Activated CD4-positive, alpha-beta memory T cell treated with anti-CD3 and anti-CD28 coated beads, Interleukin-2, amount 10 ng/mL, durations not matched to agents 7 days and 5 days (primary cell): ENCODE results near the gene NSMCE1. TPM values are rescaled to one million over a fixed set of nuclear protein-coding genes. Genes with fewer than 3 reads are reported as not detected.
A peak's percentile ranks its signal among the peaks of the same experiment; 100 is the strongest.

Experiments used
- CTCF ChIA-PET: fragments of 350-600 bp; sonication (Branson Sonifier 250); formaldehyde crosslinking; loops from one replicate; lab custom pipeline; 2021; ENCODE audit warnings: antibody characterized with exemption, inconsistent platforms; lab: Charles Lee
- POLR2A ChIA-PET: fragments of 350-600 bp; sonication (Branson Sonifier 250); formaldehyde crosslinking; loops from one replicate; lab custom pipeline; 2021; ENCODE audit warnings: antibody characterized with exemption; lab: Charles Lee
- DNase-seq: peaks from one replicate; pipeline ENCODE4 v3.0.0-alpha.2; 2020
- H3K27ac Mint-ChIP-seq: one replicate; pipeline ENCODE4 v1.8.0; 2021; ENCODE audit warnings: mild to moderate bottlenecking, mixed read lengths
- H3K27me3 Mint-ChIP-seq: one replicate; pipeline ENCODE4 v1.8.0; 2021; ENCODE audit warnings: mixed read lengths
- H3K36me3 Mint-ChIP-seq: one replicate; pipeline ENCODE4 v1.8.0; 2021; ENCODE audit warnings: low read depth, mixed read lengths
- H3K4me1 Mint-ChIP-seq: one replicate; pipeline ENCODE4 v1.8.0; 2021; ENCODE audit warnings: mixed read lengths
- H3K4me3 Mint-ChIP-seq: one replicate; pipeline ENCODE4 v1.8.0; 2021; ENCODE audit warnings: mild to moderate bottlenecking, mixed read lengths
- H3K9me3 Mint-ChIP-seq: one replicate; pipeline ENCODE4 v1.8.0; 2021; ENCODE audit warnings: mixed read lengths
- total RNA-seq, 2 experiments: library from RNA; stranded (reverse); gene quantifications; one replicate each; pipeline ENCODE4 v1.2.3, GENCODE V29; 2021

NSMCE1 gene
- total RNA-seq, 2 experiments from 2014 or later, result 100 to 106 TPM

- H3K4me3 Mint-ChIP-seq, result peak overlapping the region; percentile 3
- CTCF ChIA-PET, result interaction anchor here (1.2 kb wide), 3 partner anchors 8 to 135 kb away, joined by 3 to 4 read pairs (median 4); no protein-coding TSS in a partner anchor
- H3K36me3 Mint-ChIP-seq, result peaks cover 28% of the 10 kb centered on the region
- no peak overlapping the region for H3K27ac Mint-ChIP-seq
- DNase-seq, result no peak
- H3K9me3 Mint-ChIP-seq, result peaks cover 2% of the 10 kb centered on the region
- POLR2A ChIA-PET, result interaction anchor here (0.6 to 3.1 kb wide), 11 partner anchors 16 to 153 kb away, joined by 3 to 16 read pairs (median 3); no protein-coding TSS in a partner anchor
- peaks cover 28% of the 10 kb centered on the region for H3K4me1 Mint-ChIP-seq
- peaks cover 10% of the 10 kb centered on the region for H3K27me3 Mint-ChIP-seq
These were observed 43.3 kb upstream of the NSMCE1 start for GRCh38 chr16:27311897-27312303.

- no peak for DNase-seq
- ChIA-PET CTCF (no interaction called here), POLR2A (interaction anchor here (0.6 to 3.1 kb wide), 7 partner anchors 15 to 76 kb away, joined by 3 to 16 read pairs (median 3); no protein-coding TSS in a partner anchor)
- peaks cover 27% of the 10 kb centered on the region for H3K36me3 Mint-ChIP-seq
- H3K27me3 Mint-ChIP-seq, result peaks cover 10% of the 10 kb centered on the region
- no peak overlapping the region for H3K4me3 Mint-ChIP-seq
- H3K27ac Mint-ChIP-seq, result no peak overlapping the region
- H3K9me3 Mint-ChIP-seq, result peaks cover 6% of the 10 kb centered on the region
- peaks cover 26% of the 10 kb centered on the region for H3K4me1 Mint-ChIP-seq
These were observed 42.9 kb upstream of the NSMCE1 start for GRCh38 chr16:27311448-27311830.

GRCh38 chr16:27310576-27311447 lies 42.2 kb upstream of the NSMCE1 start:
- H3K4me3 Mint-ChIP-seq, result no peak overlapping the region
- peaks cover 11% of the 10 kb centered on the region for H3K9me3 Mint-ChIP-seq
- DNase-seq, result no peak
- ChIA-PET CTCF (interaction anchor here (1.0 kb wide), 1 partner anchor 75 kb away, joined by 4 read pairs; no protein-coding TSS in a partner anchor), POLR2A (interaction anchor here (0.6 to 3.1 kb wide), 6 partner anchors 14 to 76 kb away, joined by 3 to 16 read pairs (median 3); no protein-coding TSS in a partner anchor)
- H3K27me3 Mint-ChIP-seq, result peaks cover 10% of the 10 kb centered on the region
- peaks cover 25% of the 10 kb centered on the region for H3K4me1 Mint-ChIP-seq
- H3K36me3 Mint-ChIP-seq, result peaks cover 25% of the 10 kb centered on the region
- H3K27ac Mint-ChIP-seq, result no peak overlapping the region

- POLR2A ChIA-PET, result no interaction called here
- no peak for DNase-seq
- no peak overlapping the region for H3K27ac Mint-ChIP-seq
- peaks cover 16% of the 10 kb centered on the region for H3K9me3 Mint-ChIP-seq
- H3K27me3 Mint-ChIP-seq, result peaks cover 10% of the 10 kb centered on the region
- H3K4me3 Mint-ChIP-seq, result no peak overlapping the region
- H3K36me3 Mint-ChIP-seq, result peaks cover 13% of the 10 kb centered on the region
- CTCF ChIA-PET, result no interaction called here
- peaks cover 27% of the 10 kb centered on the region for H3K4me1 Mint-ChIP-seq
These were observed 40.2 kb upstream of the NSMCE1 start for GRCh38 chr16:27308792-27309191.

- peaks cover 17% of the 10 kb centered on the region for H3K4me1 Mint-ChIP-seq
- no peak for DNase-seq
- H3K36me3 Mint-ChIP-seq, result peaks cover 10% of the 10 kb centered on the region
- no peak overlapping the region for H3K4me3 Mint-ChIP-seq
- no peak overlapping the region for H3K27ac Mint-ChIP-seq
- ChIA-PET CTCF (no interaction called here), POLR2A (interaction anchor here (1.0 kb wide), 1 partner anchor 9 kb away, joined by 4 read pairs; no protein-coding TSS in a partner anchor)
- peaks cover 8% of the 10 kb centered on the region for H3K27me3 Mint-ChIP-seq
- peaks cover 16% of the 10 kb centered on the region for H3K9me3 Mint-ChIP-seq
These were observed 37.4 kb upstream of the NSMCE1 start for GRCh38 chr16:27305839-27306442.

- Mint-ChIP-seq H3K4me1 (peaks cover 16% of the 10 kb centered on the region), H3K4me3 (no peak overlapping the region), H3K36me3 (peaks cover 10% of the 10 kb centered on the region), H3K27ac (no peak overlapping the region), H3K27me3 (peaks cover 9% of the 10 kb centered on the region), H3K9me3 (peaks cover 16% of the 10 kb centered on the region)
- ChIA-PET POLR2A (interaction anchor here (1.0 to 1.7 kb wide), 2 partner anchors 10 to 69 kb away, joined by 4 read pairs; no protein-coding TSS in a partner anchor), CTCF (no interaction called here)
- no peak for DNase-seq
These were observed 36.5 kb upstream of the NSMCE1 start for GRCh38 chr16:27304881-27305745.

- ChIA-PET POLR2A (interaction anchor here (0.6 to 1.7 kb wide), 3 partner anchors 9 to 68 kb away, joined by 3 to 4 read pairs (median 4); no protein-coding TSS in a partner anchor), CTCF (interaction anchor here (0.6 to 1.4 kb wide), 3 partner anchors 9 to 124 kb away, joined by 3 to 4 read pairs (median 3); no protein-coding TSS in a partner anchor)
- peaks cover 10% of the 10 kb centered on the region for H3K36me3 Mint-ChIP-seq
These were observed 35.5 kb upstream of the NSMCE1 start for GRCh38 chr16:27304102-27304501.

GRCh38 chr16:27303256-27304100 lies 34.9 kb upstream of the NSMCE1 start:
- Mint-ChIP-seq H3K4me1 (peaks cover 19% of the 10 kb centered on the region), H3K9me3 (peaks cover 14% of the 10 kb centered on the region), H3K36me3 (peaks cover 10% of the 10 kb centered on the region), H3K27ac (no peak overlapping the region), H3K27me3 (peaks cover 6% of the 10 kb centered on the region), H3K4me3 (no peak overlapping the region)
- CTCF ChIA-PET, result interaction anchor here (0.6 to 1.4 kb wide), 3 partner anchors 9 to 124 kb away, joined by 3 to 4 read pairs (median 3); no protein-coding TSS in a partner anchor
- POLR2A ChIA-PET, result interaction anchor here (1.2 to 1.7 kb wide), 3 partner anchors 15 to 68 kb away, joined by 3 to 4 read pairs (median 4); no protein-coding TSS in a partner anchor
- DNase-seq, result no peak

More at GRCh38 chr16:27304102-27304501, 35.5 kb upstream of the NSMCE1 start:
- peaks cover 16% of the 10 kb centered on the region for H3K9me3 Mint-ChIP-seq
- peaks cover 19% of the 10 kb centered on the region for H3K4me1 Mint-ChIP-seq
- no peak overlapping the region for H3K27ac Mint-ChIP-seq
- no peak for DNase-seq
- no peak overlapping the region for H3K4me3 Mint-ChIP-seq
- peaks cover 7% of the 10 kb centered on the region for H3K27me3 Mint-ChIP-seq

GRCh38 chr16:27302126-27302525 lies 33.6 kb upstream of the NSMCE1 start:
- ChIA-PET POLR2A (interaction anchor here (0.6 to 1.4 kb wide), 5 partner anchors 11 to 67 kb away, joined by 3 to 4 read pairs (median 3); no protein-coding TSS in a partner anchor), CTCF (interaction anchor here (0.6 kb wide), 1 partner anchor 65 kb away, joined by 3 read pairs; no protein-coding TSS in a partner anchor)
- no peak for DNase-seq
- peaks cover 14% of the 10 kb centered on the region for H3K9me3 Mint-ChIP-seq
- H3K4me3 Mint-ChIP-seq, result no peak overlapping the region
- no peak overlapping the region for H3K27ac Mint-ChIP-seq
- H3K4me1 Mint-ChIP-seq, result peaks cover 21% of the 10 kb centered on the region
- peaks cover 10% of the 10 kb centered on the region for H3K36me3 Mint-ChIP-seq
- H3K27me3 Mint-ChIP-seq, result peaks cover 4% of the 10 kb centered on the region

GRCh38 chr16:27301236-27301861 lies 32.8 kb upstream of the NSMCE1 start:
- Mint-ChIP-seq H3K27ac (no peak overlapping the region), H3K36me3 (peaks cover 7% of the 10 kb centered on the region), H3K27me3 (peaks cover 4% of the 10 kb centered on the region), H3K4me3 (no peak overlapping the region), H3K9me3 (peaks cover 10% of the 10 kb centered on the region), H3K4me1 (peaks cover 25% of the 10 kb centered on the region)
- POLR2A ChIA-PET, result interaction anchor here (0.9 to 1.1 kb wide), 2 partner anchors 11 to 28 kb away, joined by 3 to 4 read pairs; no protein-coding TSS in a partner anchor
- DNase-seq, result no peak
- CTCF ChIA-PET, result no interaction called here

GRCh38 chr16:27298132-27298531 lies 29.6 kb upstream of the NSMCE1 start:
- Mint-ChIP-seq H3K27ac (no peak overlapping the region), H3K36me3 (no peaks in the 10 kb centered on the region), H3K4me1 (peaks cover 24% of the 10 kb centered on the region), H3K4me3 (no peak overlapping the region), H3K9me3 (no peaks in the 10 kb centered on the region), H3K27me3 (peaks cover 4% of the 10 kb centered on the region)
- ChIA-PET POLR2A (interaction anchor here (0.6 to 1.7 kb wide), 2 partner anchors 12 to 15 kb away, joined by 3 read pairs; no protein-coding TSS in a partner anchor), CTCF (interaction anchor here (1.8 kb wide), 1 partner anchor 21 kb away, joined by 5 read pairs; no protein-coding TSS in a partner anchor)
- DNase-seq, result no peak
